ENCODE measurements around the gene C1GALT1C1L. TPM values are rescaled to one million over a fixed set of nuclear protein-coding genes. Genes with fewer than 3 reads are reported as not detected.

Gene C1GALT1C1L
- total and polyA plus RNA-seq, 2 of the 4 experiments (the other 2 are of a cell fraction), result 0.36 to 0.63 TPM

DNA sequence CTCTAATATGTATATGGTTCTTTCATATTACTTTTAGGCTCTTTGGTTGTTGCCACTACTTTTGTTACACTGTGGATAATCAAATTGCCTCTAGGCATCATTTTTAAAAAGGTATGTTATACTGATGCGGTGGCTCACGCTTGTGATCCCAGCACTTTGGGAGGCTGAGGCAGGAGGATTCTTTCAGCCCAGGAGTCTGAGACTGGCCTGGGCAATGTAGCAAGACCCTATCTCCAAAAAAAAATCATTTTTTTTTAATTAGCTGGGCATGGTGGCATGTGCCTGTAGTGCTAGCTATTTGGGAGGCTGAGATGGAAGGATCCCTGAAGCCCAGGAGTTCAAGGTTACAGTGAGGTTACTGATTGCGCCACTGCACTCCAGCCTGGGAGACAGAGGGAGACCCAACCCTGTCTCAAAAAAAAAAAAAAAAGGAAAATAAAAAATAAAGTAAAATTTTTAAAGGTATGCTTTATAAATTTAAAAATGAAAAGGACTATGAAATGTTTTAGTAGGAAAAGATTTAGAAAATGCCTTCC, 49.5 kb upstream of the C1GALT1C1L start:
- H4K5ac ChIP-seq (ENCODE audit: low read depth, low read length), result no peak overlapping the region
- dilution Hi-C loops (cut with HindIII; ENCODE audit: low sequenced_read_pairs, unreplicated experiment), result no loop called here
- POLR2A ChIA-PET (ENCODE audit: unreplicated experiment), result no interaction called here
- no peak overlapping the region for H3K4me2 ChIP-seq (ENCODE audit: low read depth, low read length)
- no peaks in the 10 kb centered on the region for H3K27me3 ChIP-seq (ENCODE audit: control insufficient read depth, insufficient read depth, low read length)
- H2BK120ac ChIP-seq (ENCODE audit: low read depth, low read length), result no peak overlapping the region
- H3K9ac ChIP-seq (ENCODE audit: low read depth, low read length), result no peak overlapping the region
- no peaks in the 10 kb centered on the region; the same call in 1 of the 2 replicates for H3K9me1 ChIP-seq (ENCODE audit: insufficient read depth, low read length)
- H3K79me1 ChIP-seq (ENCODE audit: low read depth in 1 of 2, low read length in 2 of 2), result no peaks in the 10 kb centered on the region
- H4K91ac ChIP-seq (ENCODE audit: insufficient read depth, low read depth, low read length), result no peak overlapping the region
- H3K56ac ChIP-seq (ENCODE audit: extremely low read depth, insufficient read depth, low read length), result no peak overlapping the region
- H2BK15ac ChIP-seq (ENCODE audit: low read depth, low read length), result no peak overlapping the region
- H3K4me1 ChIP-seq (ENCODE audit: control insufficient read depth, insufficient read depth, low read length), result peaks cover 3% of the 10 kb centered on the region; the same call in 1 of the 2 replicates
- no peak overlapping the region for H2AFZ ChIP-seq (replicated peaks; ENCODE audit: low read length, poor library complexity)
- intact Hi-C loops (cut with micrococcal nuclease), result no loop called here
- H3K23ac ChIP-seq (ENCODE audit: low read depth, low read length), result no peak overlapping the region
- H3K9me3 ChIP-seq (ENCODE audit: control insufficient read depth, insufficient read depth, low read length), result no peaks in the 10 kb centered on the region
- BruUV-seq (replicated peaks), result no TSS peak
- H3K4ac ChIP-seq (ENCODE audit: low read depth, low read length), result no peak overlapping the region
- no peak overlapping the region for H2BK5ac ChIP-seq (ENCODE audit: low read depth, low read length, poor library complexity, severe bottlenecking)
- ATAC-seq (ENCODE audit: low read depth), result no peak
- H3K4me3 ChIP-seq (ENCODE audit: insufficient read depth, low read depth, low read length), result no peak overlapping the region
- no peak overlapping the region for H3K27ac ChIP-seq (ENCODE audit: insufficient read depth, low read length)
- no peak overlapping the region for H3K18ac ChIP-seq (ENCODE audit: low read depth, low read length)
- H2AK9ac ChIP-seq (replicated peaks; ENCODE audit: low read depth, low read length, poor library complexity), result no peak overlapping the region
- no peak overlapping the region for H2BK20ac ChIP-seq (ENCODE audit: low read depth, low read length)
- TF ChIP-seq NFE2L2 (IDR thresholded peaks at IDR 0.05; ENCODE audit: low read depth, low read length), result no peak
- TF ChIP-seq RFX5 (IDR thresholded peaks at IDR 0.05; ENCODE audit: low read depth, low read length), result no peak
- TF ChIP-seq MAFK (IDR thresholded peaks at IDR 0.05; ENCODE audit: low read depth, low read length), result no peak
- TF ChIP-seq BHLHE40 (IDR thresholded peaks at IDR 0.05; ENCODE audit: low read depth, low read length), result no peak
- TF ChIP-seq SMC3 (IDR thresholded peaks at IDR 0.05; ENCODE audit: low read depth, low read length), result no peak
- TF ChIP-seq, protein P1, sequence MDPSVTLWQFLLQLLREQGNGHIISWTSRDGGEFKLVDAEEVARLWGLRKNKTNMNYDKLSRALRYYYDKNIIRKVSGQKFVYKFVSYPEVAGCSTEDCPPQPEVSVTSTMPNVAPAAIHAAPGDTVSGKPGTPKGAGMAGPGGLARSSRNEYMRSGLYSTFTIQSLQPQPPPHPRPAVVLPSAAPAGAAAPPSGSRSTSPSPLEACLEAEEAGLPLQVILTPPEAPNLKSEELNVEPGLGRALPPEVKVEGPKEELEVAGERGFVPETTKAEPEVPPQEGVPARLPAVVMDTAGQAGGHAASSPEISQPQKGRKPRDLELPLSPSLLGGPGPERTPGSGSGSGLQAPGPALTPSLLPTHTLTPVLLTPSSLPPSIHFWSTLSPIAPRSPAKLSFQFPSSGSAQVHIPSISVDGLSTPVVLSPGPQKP (IDR thresholded peaks at IDR 0.05; ENCODE audit: borderline replicate concordance, low read depth, low read length), result no peak
- no peak for TF ChIP-seq MXI1 (IDR thresholded peaks at IDR 0.05; ENCODE audit: borderline replicate concordance, low read depth, low read length)
- TF ChIP-seq, protein P2, sequence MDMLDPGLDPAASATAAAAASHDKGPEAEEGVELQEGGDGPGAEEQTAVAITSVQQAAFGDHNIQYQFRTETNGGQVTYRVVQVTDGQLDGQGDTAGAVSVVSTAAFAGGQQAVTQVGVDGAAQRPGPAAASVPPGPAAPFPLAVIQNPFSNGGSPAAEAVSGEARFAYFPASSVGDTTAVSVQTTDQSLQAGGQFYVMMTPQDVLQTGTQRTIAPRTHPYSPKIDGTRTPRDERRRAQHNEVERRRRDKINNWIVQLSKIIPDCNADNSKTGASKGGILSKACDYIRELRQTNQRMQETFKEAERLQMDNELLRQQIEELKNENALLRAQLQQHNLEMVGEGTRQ (IDR thresholded peaks at IDR 0.05; ENCODE audit: low read depth, low read length), result no peak
- TF ChIP-seq CHD1 (IDR thresholded peaks at IDR 0.05; ENCODE audit: low read depth, low read length), result no peak
- no peak for TF ChIP-seq RCOR1 (IDR thresholded peaks at IDR 0.05; ENCODE audit: insufficient replicate concordance, low read length)
- TF ChIP-seq MAZ (IDR thresholded peaks at IDR 0.05; ENCODE audit: borderline replicate concordance, low read depth, low read length), result no peak
- TF ChIP-seq, protein P3, sequence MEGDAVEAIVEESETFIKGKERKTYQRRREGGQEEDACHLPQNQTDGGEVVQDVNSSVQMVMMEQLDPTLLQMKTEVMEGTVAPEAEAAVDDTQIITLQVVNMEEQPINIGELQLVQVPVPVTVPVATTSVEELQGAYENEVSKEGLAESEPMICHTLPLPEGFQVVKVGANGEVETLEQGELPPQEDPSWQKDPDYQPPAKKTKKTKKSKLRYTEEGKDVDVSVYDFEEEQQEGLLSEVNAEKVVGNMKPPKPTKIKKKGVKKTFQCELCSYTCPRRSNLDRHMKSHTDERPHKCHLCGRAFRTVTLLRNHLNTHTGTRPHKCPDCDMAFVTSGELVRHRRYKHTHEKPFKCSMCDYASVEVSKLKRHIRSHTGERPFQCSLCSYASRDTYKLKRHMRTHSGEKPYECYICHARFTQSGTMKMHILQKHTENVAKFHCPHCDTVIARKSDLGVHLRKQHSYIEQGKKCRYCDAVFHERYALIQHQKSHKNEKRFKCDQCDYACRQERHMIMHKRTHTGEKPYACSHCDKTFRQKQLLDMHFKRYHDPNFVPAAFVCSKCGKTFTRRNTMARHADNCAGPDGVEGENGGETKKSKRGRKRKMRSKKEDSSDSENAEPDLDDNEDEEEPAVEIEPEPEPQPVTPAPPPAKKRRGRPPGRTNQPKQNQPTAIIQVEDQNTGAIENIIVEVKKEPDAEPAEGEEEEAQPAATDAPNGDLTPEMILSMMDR (conservative IDR thresholded peaks at IDR 0.05; ENCODE audit: low read depth, low read length), result no peak
- TF ChIP-seq CEBPB (IDR thresholded peaks at IDR 0.05; ENCODE audit: low read depth, low read length), result no peak
- no peak for TF ChIP-seq RAD21 (IDR thresholded peaks at IDR 0.05; ENCODE audit: low read length)
- TF ChIP-seq FOS (IDR thresholded peaks at IDR 0.05; ENCODE audit: low read depth, low read length), result no peak
- no peak for TF ChIP-seq POLR2A (IDR thresholded peaks at IDR 0.05; ENCODE audit: low read depth, low read length)
- in situ Hi-C loops (cut with MboI; ENCODE audit: low sequenced_read_pairs), result no loop called here
- H4K8ac ChIP-seq (ENCODE audit: low read depth in 2 of 2, low read length in 2 of 2), result no peak overlapping the region
- no peak overlapping the region for H3K14ac ChIP-seq (replicated peaks; ENCODE audit: low read depth, low read length)
- H2AK5ac ChIP-seq (ENCODE audit: low read depth, low read length), result no peak overlapping the region
- no peaks in the 10 kb centered on the region for H4K20me1 ChIP-seq (ENCODE audit: insufficient read depth, low read length)
- DNase-seq, result no peak
- no CpG with 5 or more reads among the region's 3 CpGs for WGBS, 2 experiments (ENCODE audit: extremely low coverage in 2 of 2, insufficient read length in 1 of 2)
- H3K36me3 ChIP-seq (ENCODE audit: control insufficient read depth, insufficient read depth, low read length), result peaks cover 2% of the 10 kb centered on the region; the same call in 1 of the 2 replicates
- CTCF ChIA-PET, result no interaction called here

All from IMR-90 (cell line).